Choroid plexus epithelial cell (primary cell): ENCODE results near the gene RNF34.

Experiments used
- DNase-seq: peaks from one replicate; pipeline ENCODE4 v3.0.0-alpha.2; 2010; ENCODE audit warnings: low read depth
- H3K4me3 ChIP-seq: 2 replicates; pipeline ENCODE4 v1.5.1; 2011; ENCODE audit warnings: low read depth, mild to moderate bottlenecking, control low read depth, low read length, moderate library complexity
- CTCF ChIP-seq: conservative IDR thresholded peaks from 2 replicates; pipeline ENCODE4 v1.5.1; 2011; ENCODE audit warnings: low read depth, mild to moderate bottlenecking, control low read depth, inconsistent platforms, low read length, moderate library complexity

RNF34 gene

GRCh38 chr12:121467638-121468498 lies 68.0 kb downstream of the RNF34 start:
- DNase-seq = peak; percentile 31
- peak overlapping the region; percentile 58 for H3K4me3 ChIP-seq
- no peak for TF ChIP-seq CTCF

- no peak overlapping the region for H3K4me3 ChIP-seq
- no peak for DNase-seq
- TF ChIP-seq CTCF = no peak
Measured at GRCh38 chr12:121468499-121468801, 68.5 kb downstream of the RNF34 start.

GRCh38 chr12:121470751-121471150 lies 70.8 kb downstream of the RNF34 start:
- no peak for TF ChIP-seq CTCF
- H3K4me3 ChIP-seq = no peak overlapping the region
- no peak for DNase-seq

GRCh38 chr12:121472150-121472905 lies 72.4 kb downstream of the RNF34 start:
- no peak for TF ChIP-seq CTCF
- no peak overlapping the region for H3K4me3 ChIP-seq
- no peak for DNase-seq
